Measurements from ENCODE around the gene NDST3. TPM values are rescaled to one million over a fixed set of nuclear protein-coding genes. Genes with fewer than 3 reads are reported as not detected.
"Not testable (repeated sequence)": the region's sequence is repeated elsewhere in the genome, so short reads cannot be mapped to it uniquely, and the experiment has no call there.

The NDST3 gene
- total RNA-seq, 1 donor from 2014 or later: 0.74 TPM

- H3K36me3 ChIP-seq: no peaks in the 10 kb centered on the region
- intact Hi-C loops (cut with DNase I): no loop called here
- no peak for TF ChIP-seq CTCF (IDR thresholded peaks at IDR 0.05)
- TF ChIP-seq POLR2A (IDR thresholded peaks at IDR 0.05): no peak
- TF ChIP-seq POLR2AphosphoS5 (IDR thresholded peaks at IDR 0.05; ENCODE audit: insufficient read depth in 1 of 2, low read depth in 1 of 2): no peak
- H3K4me3 ChIP-seq: no peak overlapping the region
- H3K4me1 ChIP-seq: no peaks in the 10 kb centered on the region
- no peak overlapping the region for H3K27ac ChIP-seq
- no peaks in the 10 kb centered on the region for H3K9me3 ChIP-seq
- no peak for DNase-seq (ENCODE audit: extremely low spot score in 2 of 2)
- H3K27me3 ChIP-seq: no peaks in the 10 kb centered on the region
These were observed 255.5 kb downstream of the NDST3 start for GRCh38 chr4:118289794-118290193.

GRCh38 chr4:118290951-118291350 is 256.7 kb downstream of the NDST3 start:
- H3K36me3 ChIP-seq: no peaks in the 10 kb centered on the region
- H3K4me3 ChIP-seq: no peak overlapping the region
- H3K27me3 ChIP-seq: no peaks in the 10 kb centered on the region
- intact Hi-C loops (cut with DNase I): no loop called here
- no peak for DNase-seq (ENCODE audit: extremely low spot score in 2 of 2)
- H3K9me3 ChIP-seq: no peaks in the 10 kb centered on the region
- H3K4me1 ChIP-seq: no peaks in the 10 kb centered on the region
- no peak overlapping the region for H3K27ac ChIP-seq
- TF ChIP-seq POLR2A (IDR thresholded peaks at IDR 0.05) (no peak), CTCF (IDR thresholded peaks at IDR 0.05) (no peak)

GRCh38 chr4:118296729-118297128 is 262.4 kb downstream of the NDST3 start:
- Histone ChIP-seq H3K4me3 (no peak overlapping the region), H3K27ac (no peak overlapping the region), H3K27me3 (no peaks in the 10 kb centered on the region), H3K36me3 (no peaks in the 10 kb centered on the region), H3K9me3 (no peaks in the 10 kb centered on the region), H3K4me1 (no peaks in the 10 kb centered on the region)
- DNase-seq (ENCODE audit: extremely low spot score in 2 of 2): no peak
- TF ChIP-seq POLR2AphosphoS5 (IDR thresholded peaks at IDR 0.05; ENCODE audit: insufficient read depth in 1 of 2, low read depth in 1 of 2): no peak
- TF ChIP-seq POLR2A (IDR thresholded peaks at IDR 0.05): no peak
- intact Hi-C loops (cut with DNase I): no loop called here

- H3K27me3 ChIP-seq; H3K4me1 ChIP-seq; H3K9me3 ChIP-seq; intact Hi-C loops (cut with DNase I); H3K27ac ChIP-seq; H3K4me3 ChIP-seq; DNase-seq (ENCODE audit: extremely low spot score in 2 of 2); H3K36me3 ChIP-seq: not testable (repeated sequence)
These were observed 265.3 kb downstream of the NDST3 start for GRCh38 chr4:118299619-118300018.

GRCh38 chr4:118307643-118308042 is 273.4 kb downstream of the NDST3 start:
- no peak for DNase-seq (ENCODE audit: extremely low spot score in 2 of 2)
- intact Hi-C loops (cut with DNase I): no loop called here
- H3K4me3 ChIP-seq: no peak overlapping the region
- no peaks in the 10 kb centered on the region for H3K4me1 ChIP-seq
- H3K27me3 ChIP-seq: no peaks in the 10 kb centered on the region
- H3K36me3 ChIP-seq: no peaks in the 10 kb centered on the region
- TF ChIP-seq POLR2A (IDR thresholded peaks at IDR 0.05) (no peak), CTCF (IDR thresholded peaks at IDR 0.05) (no peak), POLR2AphosphoS5 (IDR thresholded peaks at IDR 0.05; ENCODE audit: insufficient read depth in 1 of 2, low read depth in 1 of 2) (no peak)
- H3K9me3 ChIP-seq: no peaks in the 10 kb centered on the region
- no peak overlapping the region for H3K27ac ChIP-seq

Small RNA genes within 50 kb of the gene (small RNA-seq; reads per million reads assigned to genes)
- gene SNORA24: not detected
